HG03159 (cell line): ENCODE results near the gene IPO13.

Experiments used
- ATAC-seq: cut with Tn5 transposase; IDR thresholded peaks from one replicate; pipeline ENCODE4 v1.9.1; 2021; ENCODE audit warnings: mild to moderate bottlenecking, moderate library complexity; ENCODE audit not compliant: unreplicated experiment

Gene IPO13

DNA sequence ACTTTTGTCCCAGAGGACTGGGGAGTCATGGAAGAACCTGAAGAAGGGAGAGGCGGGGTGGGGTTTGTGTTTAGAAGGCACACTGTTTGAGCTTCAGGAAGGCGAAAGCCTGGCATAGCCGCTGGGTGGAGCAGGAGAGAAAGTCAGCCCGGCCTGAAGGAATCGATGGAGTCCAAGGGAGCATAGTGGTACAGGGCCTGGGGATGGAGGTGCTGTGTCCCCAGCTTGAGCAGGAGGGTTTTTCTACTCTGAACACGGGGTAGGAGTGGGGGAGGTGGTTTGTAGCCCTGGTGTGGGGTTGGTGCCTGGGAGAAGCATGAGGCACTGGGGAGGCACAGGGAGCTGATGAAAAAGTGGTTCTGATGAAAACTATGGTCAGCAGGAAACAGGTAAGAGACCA, 40.0 kb downstream of the IPO13 start:
- no peak for ATAC-seq

DNA sequence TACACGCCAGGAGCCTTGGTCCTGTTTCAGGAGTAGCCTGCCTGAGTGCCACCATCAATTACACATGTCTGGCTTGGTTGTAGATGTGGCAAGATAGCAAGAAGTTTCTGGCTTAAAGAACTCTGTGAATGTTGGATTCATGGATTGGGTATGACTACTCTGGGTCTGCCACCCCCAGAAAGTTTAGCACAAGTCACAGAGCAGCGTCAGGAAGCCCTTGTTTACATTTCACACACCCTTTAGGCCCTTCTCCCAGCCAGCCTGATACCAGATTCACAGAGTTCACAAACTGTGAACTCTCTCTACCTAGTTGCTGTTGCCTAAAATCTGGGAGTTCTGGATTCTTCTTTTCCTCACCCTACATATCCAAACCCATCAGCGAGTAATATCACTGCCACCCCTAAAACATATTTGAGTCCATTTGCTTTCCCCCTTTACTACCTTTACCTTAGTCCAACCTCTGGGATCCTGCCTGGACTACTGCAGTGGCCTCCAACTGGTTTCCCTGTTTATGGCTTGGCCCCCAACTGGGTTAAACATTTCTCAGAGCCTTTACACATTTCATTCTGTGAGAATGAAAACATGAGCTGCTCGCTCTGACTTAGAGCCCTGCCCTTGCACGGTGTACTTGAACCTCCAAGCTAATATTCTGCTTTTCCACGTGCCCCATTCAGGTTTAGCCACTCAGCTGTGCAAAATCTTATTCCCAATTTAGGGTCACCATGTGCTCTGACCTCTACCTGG, 40.6 kb downstream of the IPO13 start:
- no peak for ATAC-seq

- ATAC-seq: no peak
These were observed 43.8 kb downstream of the IPO13 start for GRCh38 chr1:43990271-43991199.

GRCh38 chr1:43991200-43991475, 44.4 kb downstream of the IPO13 start:
- ATAC-seq: no peak

GRCh38 chr1:43991476-43992231, 44.9 kb downstream of the IPO13 start, which contains the start of gene CCDC24:
Gene CCDC24, plus strand, starts transcription at chr1:43991599. Its CDS starts 280 bp downstream, at chr1:43991879.
- ATAC-seq: peak; percentile 59

GRCh38 chr1:43992232-43992995, 45.7 kb downstream of the IPO13 start:
- ATAC-seq: no peak

DNA sequence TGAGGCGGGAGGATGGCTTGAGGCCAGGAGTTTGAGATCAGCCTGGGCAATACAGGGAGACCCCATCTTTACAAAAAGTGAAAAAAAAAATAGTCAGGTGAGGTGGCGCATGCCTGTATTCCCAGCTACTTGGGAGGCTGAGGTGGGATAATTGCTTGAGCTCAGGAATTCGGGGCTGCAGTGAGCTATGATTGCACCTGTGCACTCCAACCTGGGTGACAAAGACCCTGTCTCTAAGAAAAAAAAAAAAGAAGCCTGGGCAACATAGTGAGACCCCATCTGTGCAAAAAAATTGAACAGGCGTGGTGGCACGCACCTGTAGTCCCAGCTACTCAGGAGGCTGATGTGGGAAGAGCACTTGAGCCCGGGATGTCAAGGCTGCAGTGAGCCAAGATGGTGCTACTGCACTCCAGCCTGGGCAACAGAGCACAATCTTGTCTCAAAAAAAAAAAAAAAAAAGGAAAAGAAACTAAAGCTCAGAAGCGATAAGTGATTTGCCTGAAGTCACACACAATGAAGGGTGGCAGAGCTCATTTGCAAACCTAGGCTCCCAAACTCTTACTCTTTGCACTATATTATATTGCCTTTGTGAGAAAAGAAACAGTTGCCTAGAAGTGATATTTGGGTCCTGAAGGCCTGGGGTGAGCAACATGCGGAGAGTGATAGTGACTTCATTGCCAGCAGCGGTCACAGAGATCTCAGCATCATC, 46.6 kb downstream of the IPO13 start:
- ATAC-seq: no peak

GRCh38 chr1:43994071-43994470, 47.3 kb downstream of the IPO13 start:
- ATAC-seq: no peak

- ATAC-seq: no peak
These were observed 48.3 kb downstream of the IPO13 start for GRCh38 chr1:43994794-43995790.

- ATAC-seq: no peak
These were observed 49.4 kb downstream of the IPO13 start for GRCh38 chr1:43995984-43996732.

DNA sequence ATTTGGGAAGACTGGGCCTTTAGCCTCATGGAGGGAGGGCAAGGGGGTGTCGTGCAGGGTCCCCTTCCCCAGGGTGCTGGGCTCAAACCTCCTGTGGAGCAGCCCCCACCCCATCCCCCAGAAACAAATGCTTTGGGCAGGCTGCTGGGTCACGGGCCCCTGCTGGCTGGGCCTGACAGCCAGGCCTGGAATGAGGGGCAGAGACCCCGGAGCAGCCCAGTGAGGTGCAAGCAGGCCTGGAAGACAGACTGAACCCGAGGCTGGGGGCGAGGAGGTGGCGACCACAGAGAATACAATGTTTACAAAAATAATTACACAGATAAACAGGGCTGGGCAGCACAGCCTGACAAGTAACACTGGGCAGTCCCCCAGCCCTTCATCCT, 50.0 kb downstream of the IPO13 start:
- no peak for ATAC-seq

GRCh38 chr1:43997295-43997999, 50.7 kb downstream of the IPO13 start:
- no peak for ATAC-seq

DNA sequence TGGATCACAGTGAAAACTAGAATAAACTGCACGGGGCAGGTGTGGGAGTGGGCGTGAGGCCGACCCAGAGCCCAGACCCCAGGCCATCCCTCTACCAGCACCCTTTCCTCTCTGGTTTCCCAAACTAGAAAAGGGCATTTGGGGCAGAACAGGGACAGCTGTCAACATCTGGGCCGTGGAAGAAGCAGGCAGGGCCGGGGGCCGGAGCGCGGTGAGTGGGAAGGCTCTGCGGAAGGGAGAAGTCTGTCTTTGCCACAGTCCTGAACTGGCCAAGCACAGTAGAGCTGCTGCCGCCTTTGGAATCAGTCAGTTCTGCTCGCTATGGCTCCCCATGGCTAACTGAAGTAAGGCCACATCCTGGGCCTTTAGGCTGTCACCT, 51.2 kb downstream of the IPO13 start:
- no peak for ATAC-seq

DNA sequence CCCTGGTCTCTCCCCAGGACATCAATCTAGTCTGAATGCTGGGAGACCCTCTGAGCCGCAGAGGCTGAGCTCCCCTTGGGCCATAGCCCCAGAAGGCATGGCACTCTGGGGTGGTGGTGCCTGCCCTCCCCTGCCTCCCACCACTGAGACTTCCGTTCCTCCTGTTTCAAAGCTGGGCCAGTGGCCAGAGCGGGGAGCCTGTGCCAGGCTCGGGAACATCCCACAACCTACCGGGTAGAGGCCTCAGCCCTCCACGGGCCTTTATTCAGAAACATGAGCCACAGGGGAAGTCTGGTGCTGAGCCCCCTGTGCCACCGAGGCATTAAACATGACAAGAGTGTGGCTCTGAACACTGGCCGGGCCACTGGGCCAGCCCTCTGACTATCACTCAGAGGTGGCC, 52.7 kb downstream of the IPO13 start:
- ATAC-seq: no peak

GRCh38 chr1:44000122-44000665, 53.4 kb downstream of the IPO13 start:
- ATAC-seq: no peak

GRCh38 chr1:44002165-44002564, 55.4 kb downstream of the IPO13 start:
- no peak for ATAC-seq

DNA sequence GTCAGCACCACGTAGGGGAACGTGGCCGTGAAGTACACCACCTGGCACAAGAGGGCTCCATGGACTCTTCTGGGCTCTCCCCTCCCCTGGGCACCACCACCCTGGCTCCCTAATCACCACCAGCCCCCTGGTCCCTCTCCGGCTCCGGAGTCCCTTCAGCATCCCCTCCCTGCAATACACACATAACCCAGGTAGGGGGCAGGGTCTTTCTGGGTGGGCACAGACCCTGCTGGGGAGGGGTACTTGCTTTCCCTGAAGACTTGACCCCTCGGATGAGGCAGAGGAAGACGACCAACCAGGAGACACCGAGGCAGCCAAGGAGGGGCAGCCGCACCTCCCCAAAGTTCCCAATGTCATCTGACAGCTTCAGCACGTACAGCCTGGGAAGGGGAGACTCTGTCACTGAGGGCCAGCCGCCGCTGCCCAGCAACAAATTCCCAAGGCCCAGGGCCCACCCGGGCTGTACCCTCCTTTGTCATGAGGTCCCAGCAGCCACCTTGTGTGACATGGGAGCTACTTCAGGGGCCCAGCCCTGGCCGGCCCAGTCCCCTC, 55.9 kb downstream of the IPO13 start:
- ATAC-seq: no peak
